Endothelial cell (in vitro differentiated cells): ENCODE measurements around the gene LY86. TPM values are rescaled to one million over a fixed set of nuclear protein-coding genes. Genes with fewer than 3 reads are reported as not detected.
"Not testable (repeated sequence)": the region's sequence is repeated elsewhere in the genome, so short reads cannot be mapped to it uniquely, and the experiment has no call there.

ENCODE experiments used
- DNase-seq: peaks from one replicate; pipeline ENCODE4 v3.0.0; 2021; ENCODE audit warnings: low spot score
- H3K27ac Mint-ChIP-seq: one replicate; pipeline ENCODE4 v1.8.0; 2021; ENCODE audit warnings: mixed read lengths, inconsistent platforms; ENCODE audit not compliant: unreplicated experiment
- H3K27me3 Mint-ChIP-seq: one replicate; pipeline ENCODE4 v1.8.0; 2021; ENCODE audit warnings: mild to moderate bottlenecking, moderate library complexity, mixed read lengths, inconsistent platforms; ENCODE audit not compliant: unreplicated experiment
- H3K36me3 Mint-ChIP-seq: one replicate; pipeline ENCODE4 v1.8.0; 2021; ENCODE audit warnings: mild to moderate bottlenecking, low read depth, mixed read lengths, inconsistent platforms; ENCODE audit not compliant: unreplicated experiment
- H3K4me1 Mint-ChIP-seq: one replicate; pipeline ENCODE4 v1.8.0; 2021; ENCODE audit warnings: mild to moderate bottlenecking, mixed read lengths, inconsistent platforms; ENCODE audit not compliant: unreplicated experiment
- H3K4me3 Mint-ChIP-seq: one replicate; pipeline ENCODE4 v1.8.0; 2021; ENCODE audit warnings: mild to moderate bottlenecking, mixed read lengths, inconsistent platforms; ENCODE audit not compliant: unreplicated experiment
- H3K9me3 Mint-ChIP-seq: one replicate; pipeline ENCODE4 v1.8.0; 2021; ENCODE audit warnings: mixed read lengths, inconsistent platforms; ENCODE audit not compliant: unreplicated experiment
- total RNA-seq: library from RNA; stranded (reverse); fragmentation: NEBNext Ultra II Directional; extraction: Animal tissue kit (Norgen Biotek cat#: 25700); gene quantifications from one replicate; pipeline ENCODE4 v1.2.1, GENCODE V29; 2021; ENCODE audit not compliant: unreplicated experiment
- TF ChIP-seq, protein P1 (sequence below): fragments of 200-600 bp; sonication (generic); IDR thresholded peaks from one replicate; pipeline ENCODE4 v1.5.0; 2021; ENCODE audit warnings: antibody characterized with exemption; ENCODE audit not compliant: unreplicated experiment

Gene LY86
- total RNA-seq, 1 donor from 2014 or later: not detected

GRCh38 chr6:6665555-6666243 lies 77.2 kb downstream of the LY86 start:
- no peaks in the 10 kb centered on the region for H3K36me3 Mint-ChIP-seq
- peaks cover 2% of the 10 kb centered on the region for H3K4me1 Mint-ChIP-seq
- TF ChIP-seq, protein P1, sequence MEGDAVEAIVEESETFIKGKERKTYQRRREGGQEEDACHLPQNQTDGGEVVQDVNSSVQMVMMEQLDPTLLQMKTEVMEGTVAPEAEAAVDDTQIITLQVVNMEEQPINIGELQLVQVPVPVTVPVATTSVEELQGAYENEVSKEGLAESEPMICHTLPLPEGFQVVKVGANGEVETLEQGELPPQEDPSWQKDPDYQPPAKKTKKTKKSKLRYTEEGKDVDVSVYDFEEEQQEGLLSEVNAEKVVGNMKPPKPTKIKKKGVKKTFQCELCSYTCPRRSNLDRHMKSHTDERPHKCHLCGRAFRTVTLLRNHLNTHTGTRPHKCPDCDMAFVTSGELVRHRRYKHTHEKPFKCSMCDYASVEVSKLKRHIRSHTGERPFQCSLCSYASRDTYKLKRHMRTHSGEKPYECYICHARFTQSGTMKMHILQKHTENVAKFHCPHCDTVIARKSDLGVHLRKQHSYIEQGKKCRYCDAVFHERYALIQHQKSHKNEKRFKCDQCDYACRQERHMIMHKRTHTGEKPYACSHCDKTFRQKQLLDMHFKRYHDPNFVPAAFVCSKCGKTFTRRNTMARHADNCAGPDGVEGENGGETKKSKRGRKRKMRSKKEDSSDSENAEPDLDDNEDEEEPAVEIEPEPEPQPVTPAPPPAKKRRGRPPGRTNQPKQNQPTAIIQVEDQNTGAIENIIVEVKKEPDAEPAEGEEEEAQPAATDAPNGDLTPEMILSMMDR: no peak
- H3K9me3 Mint-ChIP-seq: no peaks in the 10 kb centered on the region
- H3K27ac Mint-ChIP-seq: no peak overlapping the region
- DNase-seq: no peak
- peaks cover 3% of the 10 kb centered on the region for H3K27me3 Mint-ChIP-seq
- no peak overlapping the region for H3K4me3 Mint-ChIP-seq

DNA sequence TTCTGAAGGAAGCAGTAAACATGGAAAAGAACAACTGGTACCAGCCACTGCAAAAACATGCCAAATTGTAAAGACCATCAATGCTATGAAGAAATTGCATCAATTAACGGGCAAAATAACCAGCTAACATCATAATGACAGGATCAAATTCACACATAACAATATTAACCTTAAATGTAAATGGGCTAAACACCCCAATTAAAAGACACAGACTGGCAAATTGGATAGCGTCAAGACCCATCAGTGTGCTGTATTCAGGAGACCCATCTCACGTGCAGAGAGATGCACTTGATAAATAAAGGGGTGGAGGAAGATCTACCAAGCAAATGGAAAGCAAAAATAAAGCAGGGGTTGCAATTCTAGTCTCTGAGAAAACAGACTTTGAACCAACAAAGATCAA lies 81.6 kb downstream of the LY86 start:
- not testable (repeated sequence) for H3K27ac Mint-ChIP-seq, H3K9me3 Mint-ChIP-seq, H3K36me3 Mint-ChIP-seq, DNase-seq, H3K27me3 Mint-ChIP-seq, H3K4me1 Mint-ChIP-seq, H3K4me3 Mint-ChIP-seq

GRCh38 chr6:6674872-6675271 lies 86.4 kb downstream of the LY86 start:
- TF ChIP-seq, protein P1: peak; percentile 57
- Mint-ChIP-seq H3K36me3 (no peaks in the 10 kb centered on the region), H3K4me3 (no peak overlapping the region), H3K9me3 (no peaks in the 10 kb centered on the region), H3K4me1 (peaks cover 24% of the 10 kb centered on the region), H3K27ac (no peak overlapping the region), H3K27me3 (peaks cover 2% of the 10 kb centered on the region)
- DNase-seq: peak; percentile 64

- no peak overlapping the region for H3K4me3 Mint-ChIP-seq
- H3K27ac Mint-ChIP-seq: peak overlapping the region; percentile 80
- DNase-seq: peak; percentile 88
Observed at GRCh38 chr6:6676910-6677441, 88.5 kb downstream of the LY86 start.

DNA sequence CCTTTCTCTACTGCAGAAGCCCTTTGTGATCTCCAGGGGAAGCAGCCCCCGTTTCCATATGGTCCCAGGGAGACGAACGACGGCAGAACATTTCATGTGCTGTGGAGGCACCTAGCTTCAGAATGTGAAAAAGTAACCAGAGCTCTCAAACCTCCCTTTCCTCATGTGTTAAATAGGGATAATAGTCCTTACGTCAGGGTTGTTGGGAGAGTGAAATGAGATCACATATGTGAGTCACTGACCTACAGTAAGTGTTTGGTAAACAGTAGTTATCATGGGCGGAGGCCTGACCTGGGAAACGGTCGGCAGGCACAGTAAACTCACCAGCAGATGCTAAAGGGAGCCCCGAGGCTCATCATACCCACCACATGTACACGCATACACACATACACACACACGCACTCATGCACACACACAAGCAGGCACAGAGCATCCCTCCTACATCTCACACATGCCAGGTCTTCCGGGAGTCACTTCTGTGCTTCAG lies 89.7 kb downstream of the LY86 start:
- DNase-seq: no peak

More at GRCh38 chr6:6676910-6677441, 88.5 kb downstream of the LY86 start:
- H3K4me1 Mint-ChIP-seq: peaks cover 24% of the 10 kb centered on the region
- H3K27me3 Mint-ChIP-seq: peaks cover 4% of the 10 kb centered on the region
- no peaks in the 10 kb centered on the region for H3K9me3 Mint-ChIP-seq
- H3K36me3 Mint-ChIP-seq: no peaks in the 10 kb centered on the region
- TF ChIP-seq, protein P1: peak; percentile 98

More for the DNA sequence above, 89.7 kb downstream of the LY86 start:
- Mint-ChIP-seq H3K4me3 (no peak overlapping the region), H3K9me3 (no peaks in the 10 kb centered on the region), H3K27ac (peak overlapping the region; percentile 80), H3K4me1 (peaks cover 27% of the 10 kb centered on the region), H3K27me3 (peaks cover 4% of the 10 kb centered on the region), H3K36me3 (no peaks in the 10 kb centered on the region)
- TF ChIP-seq, protein P1: no peak
